Measurements from ENCODE around the gene ATP1B3. TPM values are rescaled to one million over a fixed set of nuclear protein-coding genes. Genes with fewer than 3 reads are reported as not detected.

ATP1B3 gene
- total and polyA plus RNA-seq, 4 donors = 6.8 to 30.2 (median 11.3) TPM

DNA sequence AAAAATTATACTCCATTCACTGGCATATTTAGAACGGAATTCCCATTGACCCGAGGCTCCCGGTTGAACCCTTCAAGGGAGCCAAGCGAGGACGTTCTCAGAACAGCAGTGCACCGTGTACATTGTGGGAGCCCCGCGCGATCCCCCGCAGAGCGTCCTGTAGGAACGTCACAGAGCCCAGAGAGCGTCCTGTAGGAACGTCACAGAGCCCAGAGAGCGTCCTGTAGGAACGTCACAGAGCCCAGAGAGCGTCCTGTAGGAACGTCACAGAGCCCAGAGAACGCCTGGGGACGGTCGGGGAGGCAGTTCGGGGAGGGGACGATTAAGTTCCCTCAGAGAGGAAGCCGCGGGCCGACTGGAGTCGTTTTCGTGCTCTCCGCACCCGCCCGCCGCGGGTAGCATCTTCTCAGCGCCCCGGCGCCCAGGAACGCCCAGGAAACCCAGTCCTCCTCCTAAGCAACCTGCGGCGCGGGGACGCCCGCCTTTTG, 506 bp upstream of the ATP1B3 start:
- H3K27me3 ChIP-seq (ENCODE audit: control insufficient read depth in 4 of 4, insufficient read depth in 4 of 4, low read length in 3 of 4) = no peaks in the 10 kb centered on the region
- WGBS = under 1% methylated on average over 42 of the region's 42 CpGs
- peak overlapping the region; percentile 69 to 96 for H3K27ac ChIP-seq (ENCODE audit: low read depth in 1 of 2, low read length in 2 of 2)
- peak overlapping the region; percentile 38 to 89 for H3K9ac ChIP-seq (ENCODE audit: low read depth in 1 of 2, low read length in 2 of 2)
- TF ChIP-seq FOXA2 (IDR thresholded peaks at IDR 0.05) (no peak), RAD21 (IDR thresholded peaks at IDR 0.05) (no peak), HNF4A (conservative IDR thresholded peaks at IDR 0.05) (no peak), TAF1 (conservative IDR thresholded peaks at IDR 0.05) (no peak), RXRA (IDR thresholded peaks at IDR 0.05) (no peak), FOXA1 (IDR thresholded peaks at IDR 0.05) (no peak), JUND (IDR thresholded peaks at IDR 0.05) (no peak), GABPA (IDR thresholded peaks at IDR 0.05 in 1 of 2, conservative IDR thresholded peaks at IDR 0.05 in 1 of 2) (no peak), YY1 (IDR thresholded peaks at IDR 0.05) (no peak), HNF4G (IDR thresholded peaks at IDR 0.05) (no peak), SP1 (IDR thresholded peaks at IDR 0.05) (no peak), NR2F2 (IDR thresholded peaks at IDR 0.05) (no peak), EGR1 (IDR thresholded peaks at IDR 0.05; ENCODE audit: low read depth in 2 of 2) (no peak)
- TF ChIP-seq, protein P1, sequence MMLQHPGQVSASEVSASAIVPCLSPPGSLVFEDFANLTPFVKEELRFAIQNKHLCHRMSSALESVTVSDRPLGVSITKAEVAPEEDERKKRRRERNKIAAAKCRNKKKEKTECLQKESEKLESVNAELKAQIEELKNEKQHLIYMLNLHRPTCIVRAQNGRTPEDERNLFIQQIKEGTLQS (IDR thresholded peaks at IDR 0.05) = no peak
- TF ChIP-seq, protein P2, sequence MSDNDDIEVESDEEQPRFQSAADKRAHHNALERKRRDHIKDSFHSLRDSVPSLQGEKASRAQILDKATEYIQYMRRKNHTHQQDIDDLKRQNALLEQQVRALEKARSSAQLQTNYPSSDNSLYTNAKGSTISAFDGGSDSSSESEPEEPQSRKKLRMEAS (IDR thresholded peaks at IDR 0.05) = no peak
- TF ChIP-seq, protein P3, sequence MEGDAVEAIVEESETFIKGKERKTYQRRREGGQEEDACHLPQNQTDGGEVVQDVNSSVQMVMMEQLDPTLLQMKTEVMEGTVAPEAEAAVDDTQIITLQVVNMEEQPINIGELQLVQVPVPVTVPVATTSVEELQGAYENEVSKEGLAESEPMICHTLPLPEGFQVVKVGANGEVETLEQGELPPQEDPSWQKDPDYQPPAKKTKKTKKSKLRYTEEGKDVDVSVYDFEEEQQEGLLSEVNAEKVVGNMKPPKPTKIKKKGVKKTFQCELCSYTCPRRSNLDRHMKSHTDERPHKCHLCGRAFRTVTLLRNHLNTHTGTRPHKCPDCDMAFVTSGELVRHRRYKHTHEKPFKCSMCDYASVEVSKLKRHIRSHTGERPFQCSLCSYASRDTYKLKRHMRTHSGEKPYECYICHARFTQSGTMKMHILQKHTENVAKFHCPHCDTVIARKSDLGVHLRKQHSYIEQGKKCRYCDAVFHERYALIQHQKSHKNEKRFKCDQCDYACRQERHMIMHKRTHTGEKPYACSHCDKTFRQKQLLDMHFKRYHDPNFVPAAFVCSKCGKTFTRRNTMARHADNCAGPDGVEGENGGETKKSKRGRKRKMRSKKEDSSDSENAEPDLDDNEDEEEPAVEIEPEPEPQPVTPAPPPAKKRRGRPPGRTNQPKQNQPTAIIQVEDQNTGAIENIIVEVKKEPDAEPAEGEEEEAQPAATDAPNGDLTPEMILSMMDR (IDR thresholded peaks at IDR 0.05; ENCODE audit: low read depth, low read length, missing input control) = no peak
- TF ChIP-seq, protein P4, sequence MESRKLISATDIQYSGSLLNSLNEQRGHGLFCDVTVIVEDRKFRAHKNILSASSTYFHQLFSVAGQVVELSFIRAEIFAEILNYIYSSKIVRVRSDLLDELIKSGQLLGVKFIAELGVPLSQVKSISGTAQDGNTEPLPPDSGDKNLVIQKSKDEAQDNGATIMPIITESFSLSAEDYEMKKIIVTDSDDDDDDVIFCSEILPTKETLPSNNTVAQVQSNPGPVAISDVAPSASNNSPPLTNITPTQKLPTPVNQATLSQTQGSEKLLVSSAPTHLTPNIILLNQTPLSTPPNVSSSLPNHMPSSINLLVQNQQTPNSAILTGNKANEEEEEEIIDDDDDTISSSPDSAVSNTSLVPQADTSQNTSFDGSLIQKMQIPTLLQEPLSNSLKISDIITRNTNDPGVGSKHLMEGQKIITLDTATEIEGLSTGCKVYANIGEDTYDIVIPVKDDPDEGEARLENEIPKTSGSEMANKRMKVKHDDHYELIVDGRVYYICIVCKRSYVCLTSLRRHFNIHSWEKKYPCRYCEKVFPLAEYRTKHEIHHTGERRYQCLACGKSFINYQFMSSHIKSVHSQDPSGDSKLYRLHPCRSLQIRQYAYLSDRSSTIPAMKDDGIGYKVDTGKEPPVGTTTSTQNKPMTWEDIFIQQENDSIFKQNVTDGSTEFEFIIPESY (IDR thresholded peaks at IDR 0.05) = no peak
- peak overlapping the region; percentile 37 to 63 (median 54) for H3K4me3 ChIP-seq (ENCODE audit: low read depth in 1 of 3, low read length in 3 of 3)
- peaks cover 2 to 20% (median 13%) of the 10 kb centered on the region in 4 donors for H3K4me1 ChIP-seq (ENCODE audit: control insufficient read depth in 4 of 4, insufficient read depth in 4 of 4, low read length in 3 of 4)
- H3K36me3 ChIP-seq (ENCODE audit: control insufficient read depth in 4 of 4, insufficient read depth in 3 of 4, low read depth in 1 of 4, low read length in 3 of 4) = no peaks in the 10 kb centered on the region
- H3K9me3 ChIP-seq (ENCODE audit: control insufficient read depth in 4 of 4, low read length in 3 of 4) = no peaks in the 10 kb centered on the region
- no peak for DNase-seq (ENCODE audit: low spot score)

DNA sequence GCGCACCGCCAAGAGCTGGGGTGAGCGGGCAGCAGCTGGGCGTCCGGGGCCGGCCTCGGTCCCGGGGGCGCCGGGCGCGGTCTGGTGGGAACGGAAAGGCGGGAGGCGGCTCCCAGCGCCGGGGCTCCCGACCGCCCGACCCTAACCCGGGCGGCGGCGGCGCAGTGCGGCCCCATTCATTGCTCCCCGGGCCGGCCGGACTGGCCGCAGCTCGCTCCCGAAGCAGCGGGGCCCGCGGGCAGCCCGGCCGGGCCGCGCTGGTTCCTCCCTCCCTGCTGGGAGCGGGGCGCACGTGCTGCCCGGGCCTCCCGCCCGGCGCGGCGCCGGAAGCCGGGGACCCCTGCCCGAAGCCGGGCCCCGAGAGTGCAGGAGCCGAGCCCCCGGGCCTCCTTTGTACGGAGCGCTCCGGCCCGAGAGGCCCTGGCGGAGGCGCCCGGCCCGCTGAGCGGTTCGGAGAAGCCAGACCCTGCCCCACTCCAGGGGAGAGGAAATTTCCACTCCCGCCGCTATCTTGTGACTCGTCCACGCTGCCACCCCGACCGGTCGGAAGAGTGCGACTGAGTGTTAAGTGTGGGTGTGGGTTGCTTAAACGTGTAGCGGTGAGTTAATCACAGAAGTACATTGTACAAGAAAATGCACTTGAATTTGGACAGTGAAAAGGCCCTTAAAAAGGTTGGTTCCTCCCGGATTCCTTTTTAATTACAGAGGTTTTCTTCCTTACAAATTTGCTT, 613 bp downstream of the ATP1B3 start:
- TF ChIP-seq, protein P5, sequence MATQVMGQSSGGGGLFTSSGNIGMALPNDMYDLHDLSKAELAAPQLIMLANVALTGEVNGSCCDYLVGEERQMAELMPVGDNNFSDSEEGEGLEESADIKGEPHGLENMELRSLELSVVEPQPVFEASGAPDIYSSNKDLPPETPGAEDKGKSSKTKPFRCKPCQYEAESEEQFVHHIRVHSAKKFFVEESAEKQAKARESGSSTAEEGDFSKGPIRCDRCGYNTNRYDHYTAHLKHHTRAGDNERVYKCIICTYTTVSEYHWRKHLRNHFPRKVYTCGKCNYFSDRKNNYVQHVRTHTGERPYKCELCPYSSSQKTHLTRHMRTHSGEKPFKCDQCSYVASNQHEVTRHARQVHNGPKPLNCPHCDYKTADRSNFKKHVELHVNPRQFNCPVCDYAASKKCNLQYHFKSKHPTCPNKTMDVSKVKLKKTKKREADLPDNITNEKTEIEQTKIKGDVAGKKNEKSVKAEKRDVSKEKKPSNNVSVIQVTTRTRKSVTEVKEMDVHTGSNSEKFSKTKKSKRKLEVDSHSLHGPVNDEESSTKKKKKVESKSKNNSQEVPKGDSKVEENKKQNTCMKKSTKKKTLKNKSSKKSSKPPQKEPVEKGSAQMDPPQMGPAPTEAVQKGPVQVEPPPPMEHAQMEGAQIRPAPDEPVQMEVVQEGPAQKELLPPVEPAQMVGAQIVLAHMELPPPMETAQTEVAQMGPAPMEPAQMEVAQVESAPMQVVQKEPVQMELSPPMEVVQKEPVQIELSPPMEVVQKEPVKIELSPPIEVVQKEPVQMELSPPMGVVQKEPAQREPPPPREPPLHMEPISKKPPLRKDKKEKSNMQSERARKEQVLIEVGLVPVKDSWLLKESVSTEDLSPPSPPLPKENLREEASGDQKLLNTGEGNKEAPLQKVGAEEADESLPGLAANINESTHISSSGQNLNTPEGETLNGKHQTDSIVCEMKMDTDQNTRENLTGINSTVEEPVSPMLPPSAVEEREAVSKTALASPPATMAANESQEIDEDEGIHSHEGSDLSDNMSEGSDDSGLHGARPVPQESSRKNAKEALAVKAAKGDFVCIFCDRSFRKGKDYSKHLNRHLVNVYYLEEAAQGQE (IDR thresholded peaks at IDR 0.05) = no peak
- H3K36me3 ChIP-seq (ENCODE audit: control insufficient read depth in 4 of 4, insufficient read depth in 3 of 4, low read depth in 1 of 4, low read length in 3 of 4) = no peaks in the 10 kb centered on the region
- H3K4me3 ChIP-seq (ENCODE audit: low read depth in 1 of 3, low read length in 3 of 3) = peak overlapping the region; percentile 47 to 63 (median 53)
- H3K4me1 ChIP-seq (ENCODE audit: control insufficient read depth in 4 of 4, insufficient read depth in 4 of 4, low read length in 3 of 4) = peaks cover 2 to 20% (median 13%) of the 10 kb centered on the region in 4 donors
- peak overlapping the region; percentile 75 to 88 for H3K27ac ChIP-seq (ENCODE audit: low read depth in 1 of 2, low read length in 2 of 2)
- WGBS = 3% methylated on average over 76 of the region's 76 CpGs
- peak overlapping the region; percentile 33 to 69 for H3K9ac ChIP-seq (ENCODE audit: low read depth in 1 of 2, low read length in 2 of 2)
- no peaks in the 10 kb centered on the region for H3K9me3 ChIP-seq (ENCODE audit: control insufficient read depth in 4 of 4, low read length in 3 of 4)
- peaks cover 0 to 2% (median 0%) of the 10 kb centered on the region in 4 donors for H3K27me3 ChIP-seq (ENCODE audit: control insufficient read depth in 4 of 4, insufficient read depth in 4 of 4, low read length in 3 of 4)
- DNase-seq (ENCODE audit: low spot score) = peak; percentile 71

Data from liver (tissue), 9 donors.